GM23338 (cell line): ENCODE data around the gene TMEM187. TPM values are rescaled to one million over a fixed set of nuclear protein-coding genes. Genes with fewer than 3 reads are reported as not detected.

Source experiments
- ATAC-seq: fragments of 200-7000 bp; cut with Tn5 transposase; 3 replicates; pipeline ENCODE4 v1.9.1; 2020
- DNase-seq: peaks from one replicate; pipeline ENCODE4 v3.0.0-alpha.2; 2015; ENCODE audit warnings: low spot score
- H2AFZ ChIP-seq: fragments of 200-600 bp; sonication (generic); 2 replicates; pipeline ENCODE4 v1.8.0; 2016; ENCODE audit warnings: antibody characterized with exemption, mild to moderate bottlenecking, moderate library complexity
- H3F3A ChIP-seq: fragments of 200-600 bp; sonication (generic); replicated peaks from 2 replicates; pipeline ENCODE4 v1.8.0; 2017; ENCODE audit warnings: antibody characterized with exemption, mixed run types, low read depth
- H3K27ac ChIP-seq: fragments of 200-600 bp; sonication (generic); 2 replicates; pipeline ENCODE4 v1.6.1; 2016; ENCODE audit warnings: low read depth
- H3K27me3 ChIP-seq: fragments of 200-600 bp; sonication (generic); 2 replicates; pipeline ENCODE4 v1.8.0; 2016; ENCODE audit warnings: mild to moderate bottlenecking, mixed run types, moderate library complexity; ENCODE audit not compliant: insufficient read depth
- H3K36me3 ChIP-seq: fragments of 200-600 bp; sonication (generic); 2 replicates; pipeline ENCODE4 v1.8.0; 2016; ENCODE audit warnings: mild to moderate bottlenecking; ENCODE audit not compliant: insufficient read depth
- H3K4me1 ChIP-seq: fragments of 200-600 bp; sonication (generic); 2 replicates; pipeline ENCODE4 v1.8.0; 2016; ENCODE audit warnings: mild to moderate bottlenecking, moderate library complexity; ENCODE audit not compliant: insufficient read depth
- H3K4me2 ChIP-seq: fragments of 200-600 bp; sonication (generic); 2 replicates; pipeline ENCODE4 v1.7.1; 2017; ENCODE audit warnings: mixed run types
- H3K4me3 ChIP-seq: fragments of 200-600 bp; sonication (generic); 2 replicates; pipeline ENCODE4 v1.6.1; 2016; ENCODE audit warnings: mixed run types
- H3K79me2 ChIP-seq: fragments of 200-600 bp; sonication (generic); replicated peaks from 2 replicates; pipeline ENCODE4 v1.8.0; 2017; ENCODE audit warnings: mild to moderate bottlenecking; ENCODE audit not compliant: insufficient read depth
- H3K9me2 ChIP-seq: fragments of 200-600 bp; sonication (generic); 2 replicates; pipeline ENCODE4 v1.8.0; 2017; ENCODE audit not compliant: insufficient read depth
- H4K20me1 ChIP-seq: fragments of 200-600 bp; sonication (generic); replicated peaks from 2 replicates; pipeline ENCODE4 v1.8.0; 2017; ENCODE audit warnings: mild to moderate bottlenecking; ENCODE audit not compliant: insufficient read depth
- H3K27ac Mint-ChIP-seq: 2 replicates; pipeline ENCODE4 v1.8.0; 2020; ENCODE audit warnings: inconsistent platforms, mild to moderate bottlenecking, moderate library complexity, mixed read lengths
- H3K27me3 Mint-ChIP-seq: 3 replicates; pipeline ENCODE4 v1.8.0; 2022; ENCODE audit warnings: low read depth, mild to moderate bottlenecking, moderate library complexity, mixed read lengths, inconsistent platforms; ENCODE audit not compliant: insufficient read depth, poor library complexity
- H3K36me3 Mint-ChIP-seq: 3 replicates; pipeline ENCODE4 v1.8.0; 2021; ENCODE audit warnings: low read depth, mild to moderate bottlenecking, inconsistent platforms, moderate library complexity, mixed read lengths
- H3K4me1 Mint-ChIP-seq: 3 replicates; pipeline ENCODE4 v1.8.0; 2020; ENCODE audit warnings: mild to moderate bottlenecking, inconsistent platforms, mixed read lengths
- H3K4me3 Mint-ChIP-seq: 3 replicates; pipeline ENCODE4 v1.8.0; 2021; ENCODE audit warnings: moderate library complexity, mild to moderate bottlenecking, inconsistent platforms, mixed read lengths
- H3K9me3 Mint-ChIP-seq: 3 replicates; pipeline ENCODE4 v1.8.0; 2020; ENCODE audit warnings: moderate library complexity, mild to moderate bottlenecking, inconsistent platforms, mixed read lengths
- CREB1 ChIP-seq: fragments of 250-450 bp; sonication (Bioruptor Pico); IDR thresholded peaks from 2 replicates; pipeline ENCODE4 v1.5.0; 2020; ENCODE audit warnings: low read depth, mild to moderate bottlenecking, moderate library complexity
- EZH2 ChIP-seq: fragments of 200-600 bp; sonication (generic); IDR thresholded peaks from one replicate; pipeline ENCODE4 v1.8.0; 2017; ENCODE audit warnings: antibody characterized with exemption, mild to moderate bottlenecking, low read depth; ENCODE audit not compliant: unreplicated experiment
- EZH2phosphoT487 ChIP-seq: fragments of 200-600 bp; sonication (generic); IDR thresholded peaks from one replicate; pipeline ENCODE4 v1.8.1; 2018; ENCODE audit warnings: antibody characterized with exemption; ENCODE audit not compliant: unreplicated experiment
- JUNB ChIP-seq: IDR thresholded peaks from one replicate; pipeline ENCODE4 v1.6.1; 2016; ENCODE audit warnings: antibody characterized with exemption; ENCODE audit not compliant: unreplicated experiment
- NANOG ChIP-seq: IDR thresholded peaks from 2 replicates; pipeline ENCODE4 v1.6.1; 2016; ENCODE audit warnings: antibody characterized with exemption, borderline replicate concordance
- POLR2AphosphoS5 ChIP-seq: IDR thresholded peaks from 2 replicates; pipeline ENCODE4 v1.6.1; 2016; ENCODE audit warnings: antibody characterized with exemption, low read depth
- ZNF114 ChIP-seq: fragments of 250-450 bp; sonication (Bioruptor Pico); IDR thresholded peaks from 2 replicates; pipeline ENCODE4 v1.5.0; 2020; ENCODE audit warnings: mild to moderate bottlenecking, moderate library complexity
- ZNF331 ChIP-seq: fragments of 250-450 bp; sonication (Bioruptor Pico); IDR thresholded peaks from 2 replicates; pipeline ENCODE4 v1.5.0; 2020; ENCODE audit warnings: low read depth, mild to moderate bottlenecking, moderate library complexity
- polyA plus RNA-seq: library from polyadenylated mRNA; unstranded; fragments of >200 nt; fragmentation: Nextera tagmentation; extraction: Ambion mirVana; gene quantifications from 2 replicates; pipeline ENCODE4 v1.2.1, GENCODE V29; 2016
- total RNA-seq: library from RNA; depleted of rRNA; stranded (reverse); fragments of >200 nt; shearing (Covaris generic); gene quantifications from 2 replicates; pipeline ENCODE4 v1.2.3, GENCODE V29; 2014
- TF ChIP-seq, protein P1 (sequence below): IDR thresholded peaks from one replicate; pipeline ENCODE4 v1.6.1; 2018; ENCODE audit warnings: antibody characterized with exemption; ENCODE audit not compliant: unreplicated experiment
- TF ChIP-seq, protein P2 (sequence below), 2 experiments: fragments of 200-600 bp in 1 of 2; sonication (generic) in 1 of 2; conservative IDR thresholded peaks; 2 replicates each; pipeline versions ENCODE4 v1.5.1 to v1.6.1; 2016 to 2017; ENCODE audit warnings: antibody characterized with exemption in 2 of 2, low read depth in 2 of 2, mild to moderate bottlenecking in 2 of 2, moderate library complexity in 1 of 2
- TF ChIP-seq, protein P3 (sequence below): IDR thresholded peaks from 2 replicates; pipeline ENCODE4 v1.6.1; 2016; ENCODE audit warnings: antibody characterized with exemption

Gene TMEM187
- total and polyA plus RNA-seq, 2 experiments from 2014 or later = 2.5 to 4.4 TPM

DNA sequence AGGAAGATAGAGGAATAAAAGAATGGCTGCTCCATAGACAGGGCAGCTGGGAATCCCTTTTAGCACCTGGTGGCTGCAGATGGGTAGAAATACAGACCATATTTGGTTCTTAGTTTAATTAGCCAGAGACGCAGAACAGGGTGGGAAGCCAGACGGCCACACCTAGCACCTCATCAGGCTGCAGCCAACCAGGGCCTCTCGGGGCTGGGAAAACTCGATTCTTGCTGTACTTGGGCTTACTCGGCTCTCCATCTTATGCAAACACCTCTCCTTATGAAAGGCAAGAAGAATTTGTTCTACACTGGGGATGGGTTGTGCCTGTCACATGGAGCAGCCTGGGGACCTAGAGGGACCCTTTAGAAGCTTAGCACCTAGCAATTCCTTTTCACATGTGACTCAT lies 27.5 kb downstream of the TMEM187 start (continued):
- TF ChIP-seq, protein P1, sequence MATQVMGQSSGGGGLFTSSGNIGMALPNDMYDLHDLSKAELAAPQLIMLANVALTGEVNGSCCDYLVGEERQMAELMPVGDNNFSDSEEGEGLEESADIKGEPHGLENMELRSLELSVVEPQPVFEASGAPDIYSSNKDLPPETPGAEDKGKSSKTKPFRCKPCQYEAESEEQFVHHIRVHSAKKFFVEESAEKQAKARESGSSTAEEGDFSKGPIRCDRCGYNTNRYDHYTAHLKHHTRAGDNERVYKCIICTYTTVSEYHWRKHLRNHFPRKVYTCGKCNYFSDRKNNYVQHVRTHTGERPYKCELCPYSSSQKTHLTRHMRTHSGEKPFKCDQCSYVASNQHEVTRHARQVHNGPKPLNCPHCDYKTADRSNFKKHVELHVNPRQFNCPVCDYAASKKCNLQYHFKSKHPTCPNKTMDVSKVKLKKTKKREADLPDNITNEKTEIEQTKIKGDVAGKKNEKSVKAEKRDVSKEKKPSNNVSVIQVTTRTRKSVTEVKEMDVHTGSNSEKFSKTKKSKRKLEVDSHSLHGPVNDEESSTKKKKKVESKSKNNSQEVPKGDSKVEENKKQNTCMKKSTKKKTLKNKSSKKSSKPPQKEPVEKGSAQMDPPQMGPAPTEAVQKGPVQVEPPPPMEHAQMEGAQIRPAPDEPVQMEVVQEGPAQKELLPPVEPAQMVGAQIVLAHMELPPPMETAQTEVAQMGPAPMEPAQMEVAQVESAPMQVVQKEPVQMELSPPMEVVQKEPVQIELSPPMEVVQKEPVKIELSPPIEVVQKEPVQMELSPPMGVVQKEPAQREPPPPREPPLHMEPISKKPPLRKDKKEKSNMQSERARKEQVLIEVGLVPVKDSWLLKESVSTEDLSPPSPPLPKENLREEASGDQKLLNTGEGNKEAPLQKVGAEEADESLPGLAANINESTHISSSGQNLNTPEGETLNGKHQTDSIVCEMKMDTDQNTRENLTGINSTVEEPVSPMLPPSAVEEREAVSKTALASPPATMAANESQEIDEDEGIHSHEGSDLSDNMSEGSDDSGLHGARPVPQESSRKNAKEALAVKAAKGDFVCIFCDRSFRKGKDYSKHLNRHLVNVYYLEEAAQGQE = no peak
- no peak for TF ChIP-seq ZNF114 (CRISPR knock-in tag)
- no peak for TF ChIP-seq EZH2
- TF ChIP-seq POLR2AphosphoS5 = no peak
- TF ChIP-seq, protein P2, sequence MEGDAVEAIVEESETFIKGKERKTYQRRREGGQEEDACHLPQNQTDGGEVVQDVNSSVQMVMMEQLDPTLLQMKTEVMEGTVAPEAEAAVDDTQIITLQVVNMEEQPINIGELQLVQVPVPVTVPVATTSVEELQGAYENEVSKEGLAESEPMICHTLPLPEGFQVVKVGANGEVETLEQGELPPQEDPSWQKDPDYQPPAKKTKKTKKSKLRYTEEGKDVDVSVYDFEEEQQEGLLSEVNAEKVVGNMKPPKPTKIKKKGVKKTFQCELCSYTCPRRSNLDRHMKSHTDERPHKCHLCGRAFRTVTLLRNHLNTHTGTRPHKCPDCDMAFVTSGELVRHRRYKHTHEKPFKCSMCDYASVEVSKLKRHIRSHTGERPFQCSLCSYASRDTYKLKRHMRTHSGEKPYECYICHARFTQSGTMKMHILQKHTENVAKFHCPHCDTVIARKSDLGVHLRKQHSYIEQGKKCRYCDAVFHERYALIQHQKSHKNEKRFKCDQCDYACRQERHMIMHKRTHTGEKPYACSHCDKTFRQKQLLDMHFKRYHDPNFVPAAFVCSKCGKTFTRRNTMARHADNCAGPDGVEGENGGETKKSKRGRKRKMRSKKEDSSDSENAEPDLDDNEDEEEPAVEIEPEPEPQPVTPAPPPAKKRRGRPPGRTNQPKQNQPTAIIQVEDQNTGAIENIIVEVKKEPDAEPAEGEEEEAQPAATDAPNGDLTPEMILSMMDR (conservative IDR thresholded peaks at IDR 0.05; ENCODE audit: low read depth in 2 of 2) = no peak
- TF ChIP-seq ZNF331 (CRISPR knock-in tag) = no peak
- TF ChIP-seq, protein P3, sequence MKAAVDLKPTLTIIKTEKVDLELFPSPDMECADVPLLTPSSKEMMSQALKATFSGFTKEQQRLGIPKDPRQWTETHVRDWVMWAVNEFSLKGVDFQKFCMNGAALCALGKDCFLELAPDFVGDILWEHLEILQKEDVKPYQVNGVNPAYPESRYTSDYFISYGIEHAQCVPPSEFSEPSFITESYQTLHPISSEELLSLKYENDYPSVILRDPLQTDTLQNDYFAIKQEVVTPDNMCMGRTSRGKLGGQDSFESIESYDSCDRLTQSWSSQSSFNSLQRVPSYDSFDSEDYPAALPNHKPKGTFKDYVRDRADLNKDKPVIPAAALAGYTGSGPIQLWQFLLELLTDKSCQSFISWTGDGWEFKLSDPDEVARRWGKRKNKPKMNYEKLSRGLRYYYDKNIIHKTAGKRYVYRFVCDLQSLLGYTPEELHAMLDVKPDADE = no peak

DNA sequence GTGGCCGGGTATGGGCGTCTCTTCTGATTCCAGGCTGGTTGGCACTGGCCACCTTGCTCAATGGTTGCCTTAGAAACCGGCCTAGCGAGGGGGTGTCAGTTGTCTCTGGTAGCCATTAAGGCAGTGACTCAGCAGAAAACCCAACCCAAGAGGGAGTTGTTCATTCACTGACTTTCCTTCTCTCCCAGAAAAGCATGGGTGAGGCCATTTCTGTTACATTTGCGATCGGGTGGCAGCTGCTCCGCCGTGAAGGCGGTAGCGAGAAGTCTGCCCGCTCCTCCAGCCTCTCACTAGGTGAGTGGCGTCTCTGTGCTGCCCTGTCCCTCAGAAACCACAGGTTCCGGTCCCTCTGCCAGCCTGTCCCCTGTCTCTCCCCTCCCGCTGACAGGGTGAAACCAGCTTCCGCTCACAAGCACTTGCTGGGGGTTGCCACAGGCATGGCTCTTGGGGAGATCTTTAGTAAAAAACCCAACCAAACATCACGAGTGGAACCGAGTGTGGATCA lies 29.7 kb downstream of the TMEM187 start:
- Mint-ChIP-seq H3K36me3 (no peaks in the 10 kb centered on the region), H3K4me3 (no peak overlapping the region), H3K4me1 (peaks cover 11% of the 10 kb centered on the region; the same call in 2 of the 3 replicates), H3K27me3 (peaks cover 5% of the 10 kb centered on the region), H3K27ac (no peak overlapping the region), H3K9me3 (no peaks in the 10 kb centered on the region; the same call in 2 of the 3 replicates)
- Histone ChIP-seq H3K36me3 (no peaks in the 10 kb centered on the region), H3K4me3 (no peak overlapping the region), H3K27me3 (no peaks in the 10 kb centered on the region), H3K4me2 (no peak overlapping the region), H3K79me2 (no peaks in the 10 kb centered on the region), H3K27ac (no peak overlapping the region), H3K9me2 (no peaks in the 10 kb centered on the region), H3F3A (no peaks in the 10 kb centered on the region), H4K20me1 (no peaks in the 10 kb centered on the region), H2AFZ (no peak overlapping the region), H3K4me1 (no peaks in the 10 kb centered on the region)
- ATAC-seq (peak; percentile 30; the same call in 2 of the 3 replicates), DNase-seq (peak; percentile 30)
- TF ChIP-seq NANOG (no peak), ZNF114 (CRISPR knock-in tag) (no peak), CREB1 (CRISPR knock-in tag) (no peak), EZH2 (no peak), JUNB (no peak), ZNF331 (CRISPR knock-in tag) (no peak), EZH2phosphoT487 (no peak)
- TF ChIP-seq, protein P1 = no peak
- TF ChIP-seq, protein P3 = no peak
- TF ChIP-seq, protein P2 (conservative IDR thresholded peaks at IDR 0.05; ENCODE audit: low read depth in 2 of 2) = no peak
